ENCODE data around the gene TSPEAR.

Gene TSPEAR

GRCh38 chr21:44533891-44534627 is 177.3 kb downstream of the TSPEAR start:
- TF ChIP-seq ARNT (IDR thresholded peaks at IDR 0.05), result no peak
- no peak for TF ChIP-seq CTBP1 (IDR thresholded peaks at IDR 0.05; ENCODE audit: borderline replicate concordance)
- no peak for TF ChIP-seq HDGF (IDR thresholded peaks at IDR 0.05; ENCODE audit: borderline replicate concordance)
- no peak for TF ChIP-seq FOXA1 (IDR thresholded peaks at IDR 0.05)
- TF ChIP-seq LEF1 (IDR thresholded peaks at IDR 0.05; ENCODE audit: borderline replicate concordance), result no peak
- no peak for TF ChIP-seq TARDBP (IDR thresholded peaks at IDR 0.05)
- no peak for TF ChIP-seq FOXK2 (IDR thresholded peaks at IDR 0.05)
- ChIA-PET POLR2A (no interaction called here), CTCF (no interaction called here)
- DNase-seq (ENCODE audit: extremely low spot score), result peak; percentile 38

GRCh38 chr21:44533121-44533890 is 178.1 kb downstream of the TSPEAR start:
- CTCF ChIA-PET, result no interaction called here
- TF ChIP-seq BHLHE40 (IDR thresholded peaks at IDR 0.05; ENCODE audit: borderline replicate concordance), result no peak
- TF ChIP-seq ZNF384 (IDR thresholded peaks at IDR 0.05), result no peak
- POLR2A ChIA-PET, result no interaction called here
- DNase-seq (ENCODE audit: extremely low spot score), result no peak

GRCh38 chr21:44532712-44533111 is 178.7 kb downstream of the TSPEAR start:
- TF ChIP-seq TARDBP (IDR thresholded peaks at IDR 0.05), result no peak
- no peak for TF ChIP-seq PKNOX1 (IDR thresholded peaks at IDR 0.05)
- TF ChIP-seq NFRKB (IDR thresholded peaks at IDR 0.05), result no peak
- TF ChIP-seq ZNF384 (IDR thresholded peaks at IDR 0.05), result no peak
- no peak for TF ChIP-seq SUZ12 (IDR thresholded peaks at IDR 0.05)
- no peak for TF ChIP-seq HDGF (IDR thresholded peaks at IDR 0.05; ENCODE audit: borderline replicate concordance)
- no peak for TF ChIP-seq CTBP1 (IDR thresholded peaks at IDR 0.05; ENCODE audit: borderline replicate concordance)
- no peak for TF ChIP-seq ARNT (IDR thresholded peaks at IDR 0.05)
- no peak for TF ChIP-seq FOXK2 (IDR thresholded peaks at IDR 0.05)
- TF ChIP-seq FOXM1 (IDR thresholded peaks at IDR 0.05; ENCODE audit: borderline replicate concordance), result no peak
- no peak for TF ChIP-seq SP1 (IDR thresholded peaks at IDR 0.05)
- no peak for TF ChIP-seq FOXA1 (IDR thresholded peaks at IDR 0.05)
- no peak for TF ChIP-seq ELF4 (IDR thresholded peaks at IDR 0.05)
- no peak for TF ChIP-seq LEF1 (IDR thresholded peaks at IDR 0.05; ENCODE audit: borderline replicate concordance)
- TF ChIP-seq BHLHE40 (IDR thresholded peaks at IDR 0.05; ENCODE audit: borderline replicate concordance), result no peak
- TF ChIP-seq L3MBTL2 (conservative IDR thresholded peaks at IDR 0.05), result no peak
- ChIA-PET POLR2A (no interaction called here), CTCF (no interaction called here)
- DNase-seq (ENCODE audit: extremely low spot score), result no peak

- ChIA-PET POLR2A (no interaction called here), CTCF (no interaction called here)
- DNase-seq (ENCODE audit: extremely low spot score), result no peak
- TF ChIP-seq ELF4 (IDR thresholded peaks at IDR 0.05), result no peak
- no peak for TF ChIP-seq HDGF (IDR thresholded peaks at IDR 0.05; ENCODE audit: borderline replicate concordance)
- no peak for TF ChIP-seq BHLHE40 (IDR thresholded peaks at IDR 0.05; ENCODE audit: borderline replicate concordance)
- no peak for TF ChIP-seq L3MBTL2 (conservative IDR thresholded peaks at IDR 0.05)
- no peak for TF ChIP-seq LEF1 (IDR thresholded peaks at IDR 0.05; ENCODE audit: borderline replicate concordance)
- TF ChIP-seq NFRKB (IDR thresholded peaks at IDR 0.05), result no peak
- no peak for TF ChIP-seq ARNT (IDR thresholded peaks at IDR 0.05)
- no peak for TF ChIP-seq SUZ12 (IDR thresholded peaks at IDR 0.05)
- TF ChIP-seq ZNF384 (IDR thresholded peaks at IDR 0.05), result no peak
- no peak for TF ChIP-seq FOXM1 (IDR thresholded peaks at IDR 0.05; ENCODE audit: borderline replicate concordance)
- no peak for TF ChIP-seq FOXK2 (IDR thresholded peaks at IDR 0.05)
- TF ChIP-seq CTBP1 (IDR thresholded peaks at IDR 0.05; ENCODE audit: borderline replicate concordance), result no peak
- TF ChIP-seq SP1 (IDR thresholded peaks at IDR 0.05), result no peak
- no peak for TF ChIP-seq PKNOX1 (IDR thresholded peaks at IDR 0.05)
- no peak for TF ChIP-seq FOXA1 (IDR thresholded peaks at IDR 0.05)
- TF ChIP-seq TARDBP (IDR thresholded peaks at IDR 0.05), result no peak
Measured at GRCh38 chr21:44531606-44532564, 179.5 kb downstream of the TSPEAR start.

- no peak for TF ChIP-seq LEF1 (IDR thresholded peaks at IDR 0.05; ENCODE audit: borderline replicate concordance)
- no peak for TF ChIP-seq NFRKB (IDR thresholded peaks at IDR 0.05)
- no peak for TF ChIP-seq BHLHE40 (IDR thresholded peaks at IDR 0.05; ENCODE audit: borderline replicate concordance)
- no peak for TF ChIP-seq L3MBTL2 (conservative IDR thresholded peaks at IDR 0.05)
- TF ChIP-seq ARNT (IDR thresholded peaks at IDR 0.05), result no peak
- no peak for TF ChIP-seq FOXK2 (IDR thresholded peaks at IDR 0.05)
- TF ChIP-seq ZNF384 (IDR thresholded peaks at IDR 0.05), result no peak
- TF ChIP-seq TARDBP (IDR thresholded peaks at IDR 0.05), result no peak
- no peak for TF ChIP-seq SUZ12 (IDR thresholded peaks at IDR 0.05)
- TF ChIP-seq HDGF (IDR thresholded peaks at IDR 0.05; ENCODE audit: borderline replicate concordance), result no peak
- no peak for TF ChIP-seq SP1 (IDR thresholded peaks at IDR 0.05)
- no peak for TF ChIP-seq FOXM1 (IDR thresholded peaks at IDR 0.05; ENCODE audit: borderline replicate concordance)
- no peak for TF ChIP-seq PKNOX1 (IDR thresholded peaks at IDR 0.05)
- TF ChIP-seq FOXA1 (IDR thresholded peaks at IDR 0.05), result no peak
- TF ChIP-seq CTBP1 (IDR thresholded peaks at IDR 0.05; ENCODE audit: borderline replicate concordance), result no peak
- TF ChIP-seq ELF4 (IDR thresholded peaks at IDR 0.05), result no peak
- ChIA-PET CTCF (no interaction called here), POLR2A (no interaction called here)
- DNase-seq (ENCODE audit: extremely low spot score), result no peak
Measured at GRCh38 chr21:44530903-44531605, 180.3 kb downstream of the TSPEAR start.

Measured in HEK293T (cell line).